HCT116 (cell line): Measurements from ENCODE around the gene GPA33. TPM values are rescaled to one million over a fixed set of nuclear protein-coding genes. Genes with fewer than 3 reads are reported as not detected.

Experiments used
- ATAC-seq: fragments of 200-7000 bp; cut with Tn5 transposase; 2 replicates; pipeline ENCODE4 v1.9.1; 2020; ENCODE audit warnings: mild to moderate bottlenecking, moderate library complexity
- BruUV-seq: library from RNA; stranded (reverse); fragments of 400-500 nt; replicated peaks from 2 replicates; lab custom pipeline; 2021; lab: Mats Ljungman, UMichigan
- CTCF ChIA-PET: fragments of 300-600 bp; sonication (Branson Sonifier 250); formaldehyde crosslinking; loops from one replicate; lab custom pipeline; 2021; ENCODE audit warnings: antibody characterized with exemption; lab: Charles Lee
- POLR2A ChIA-PET: fragments of 300-600, 350-600 bp; sonication (Branson Sonifier 250); formaldehyde crosslinking; loops from one replicate; lab custom pipeline; 2021; ENCODE audit warnings: antibody characterized with exemption; lab: Charles Lee
- RAD21 ChIA-PET, 2 experiments: fragments of 300-600 bp; sonication (Branson Sonifier 250); formaldehyde crosslinking; loops; one replicate each; lab custom pipeline; 2023; ENCODE audit warnings: low total read pairs in 2 of 2; ENCODE audit not compliant: uncharacterized antibody in 2 of 2, unreplicated experiment in 2 of 2, low non-redundant PET in 1 of 2; lab: Charles Lee
- DNase-seq: peaks from one replicate; pipeline ENCODE4 v3.0.0-alpha.2; 2010; ENCODE audit warnings: low read depth, low spot score
- H2AFZ ChIP-seq: fragments of 200-600 bp; shearing (Covaris generic), sonication (generic); 2 replicates; pipeline ENCODE4 v1.6.1; 2017; ENCODE audit warnings: low read depth, mixed run types, mixed read lengths, antibody characterized with exemption, low read length; ENCODE audit not compliant: poor library complexity, severe bottlenecking
- H3K27ac ChIP-seq: 2 replicates; pipeline ENCODE4 v1.5.1; 2012; ENCODE audit warnings: low read depth, low read length
- H3K27me3 ChIP-seq: fragments of 200-600 bp; sonication (generic); 2 replicates; pipeline ENCODE4 v1.6.1; 2016; ENCODE audit warnings: mixed run types, low read length, mixed read lengths; ENCODE audit not compliant: insufficient read depth
- H3K36me3 ChIP-seq, 2 experiments: fragments of 200-500 bp in 1 of 2; fragments of 200-600 bp in 1 of 2; sonication (Bioruptor generic) in 1 of 2; sonication (generic) in 1 of 2; 2 replicates each; pipeline versions ENCODE4 v1.5.1 to v1.6.1; 2014 to 2016; ENCODE audit warnings: low read length in 2 of 2, inconsistent platforms in 1 of 2, mixed read lengths in 1 of 2, mixed run types in 1 of 2; ENCODE audit not compliant: insufficient read depth in 2 of 2, control insufficient read depth in 1 of 2
- H3K4me1 ChIP-seq, 2 experiments: fragments of 200-600 bp in 1 of 2; sonication (generic) in 1 of 2; 2 replicates each; pipeline versions ENCODE4 v1.5.1 to v1.6.1; 2012 to 2017; ENCODE audit warnings: low read length in 2 of 2, inconsistent platforms in 1 of 2, mild to moderate bottlenecking in 1 of 2, mixed read lengths in 1 of 2, mixed run types in 1 of 2, moderate library complexity in 1 of 2; ENCODE audit not compliant: insufficient read depth in 2 of 2, control insufficient read depth in 1 of 2
- H3K4me2 ChIP-seq: fragments of 200-600 bp; sonication (generic); 2 replicates; pipeline ENCODE4 v1.6.1; 2017; ENCODE audit warnings: mixed run types, low read length, mixed read lengths
- H3K4me3 ChIP-seq, 2 experiments: fragments of 200-600 bp in 1 of 2; sonication (generic) in 1 of 2; replicated peaks in 1 of 2; 2 replicates each; pipeline ENCODE4 v1.5.1; 2011 to 2016; ENCODE audit warnings: low read length in 2 of 2, control low read depth in 1 of 2, low read depth in 1 of 2, mild to moderate bottlenecking in 1 of 2, mixed read lengths in 1 of 2, mixed run types in 1 of 2
- H3K79me2 ChIP-seq: fragments of 200-600 bp; sonication (generic); 2 replicates; pipeline ENCODE4 v1.6.1; 2017; ENCODE audit warnings: mild to moderate bottlenecking, mixed run types, low read length, moderate library complexity, mixed read lengths; ENCODE audit not compliant: insufficient read depth
- H3K9ac ChIP-seq: fragments of 200-600 bp; sonication (generic); 2 replicates; pipeline ENCODE4 v1.6.1; 2016; ENCODE audit warnings: low read length, mixed read lengths
- H3K9me2 ChIP-seq: fragments of 200-600 bp; sonication (generic), shearing (Covaris generic); 2 replicates; pipeline ENCODE4 v1.6.1; 2017; ENCODE audit warnings: mixed run types, mild to moderate bottlenecking, moderate library complexity; ENCODE audit not compliant: insufficient read depth
- H3K9me3 ChIP-seq, 2 experiments: fragments of 200-500 bp in 1 of 2; fragments of 200-600 bp in 1 of 2; sonication (Bioruptor generic) in 1 of 2; sonication (generic) in 1 of 2; 2 replicates each; pipeline ENCODE4 v1.6.1; 2014 to 2017; ENCODE audit warnings: low read length in 2 of 2, mixed read lengths in 2 of 2, inconsistent platforms in 1 of 2, low read depth in 1 of 2, mild to moderate bottlenecking in 1 of 2, mixed run types in 1 of 2, moderate library complexity in 1 of 2; ENCODE audit not compliant: control insufficient read depth in 1 of 2, insufficient read depth in 1 of 2
- H4K20me1 ChIP-seq: fragments of 200-600 bp; sonication (generic), shearing (Covaris generic); 2 replicates; pipeline ENCODE4 v1.6.1; 2017; ENCODE audit warnings: mixed run types, mild to moderate bottlenecking, moderate library complexity; ENCODE audit not compliant: insufficient read depth
- CTCF ChIP-seq, 3 experiments: fragments of 200-600 bp in 1 of 3; sonication (generic) in 1 of 3; IDR thresholded peaks in 2 of 3; conservative IDR thresholded peaks in 1 of 3; 2 replicates each; pipeline ENCODE4 v1.5.1; 2012 to 2017; ENCODE audit warnings: low read depth in 2 of 3, low read length in 2 of 3, antibody characterized with exemption in 1 of 3, borderline replicate concordance in 1 of 3, control low read depth in 1 of 3, mild to moderate bottlenecking in 1 of 3, mixed read lengths in 1 of 3, mixed run types in 1 of 3, moderate library complexity in 1 of 3; ENCODE audit not compliant: insufficient read depth in 1 of 3
- REST ChIP-seq: IDR thresholded peaks from 2 replicates; pipeline ENCODE4 v1.6.1; 2012; ENCODE audit warnings: low read depth
- SIN3A ChIP-seq: IDR thresholded peaks from 2 replicates; pipeline ENCODE4 v1.6.1; 2012; ENCODE audit warnings: low read depth
- ZNF274 ChIP-seq: fragments of 200-500 bp; sonication (Bioruptor generic); IDR thresholded peaks from 2 replicates; pipeline ENCODE4 v1.6.1; 2014; ENCODE audit warnings: mild to moderate bottlenecking, low read depth, low read length, inconsistent platforms
- intact Hi-C: fragments of 100-400 bp; cut with micrococcal nuclease; formaldehyde crosslinking; loops from 2 replicates; pipeline ENCODE4 v1.10.0; 2022
- total RNA-seq: library from RNA; stranded (reverse); gene quantifications from one replicate; pipeline ENCODE4 v1.2.1, GENCODE V29; 2021; ENCODE audit not compliant: unreplicated experiment
- TF ChIP-seq, protein P1 (sequence below): IDR thresholded peaks from 2 replicates; pipeline ENCODE4 v1.6.1; 2012

Gene GPA33
- total RNA-seq, 1 experiment from 2014 or later: 0.22 TPM

- Histone ChIP-seq H3K27me3 (no peaks in the 10 kb centered on the region), H3K4me1 (peaks cover 3 to 22% of the 10 kb centered on the region in 2 experiments; a peak in 3 of 4 replicates), H3K27ac (no peak overlapping the region), H3K36me3 (no peaks in the 10 kb centered on the region), H3K4me3 (no peak overlapping the region), H2AFZ (no peak overlapping the region), H3K79me2 (no peaks in the 10 kb centered on the region), H3K9me2 (no peaks in the 10 kb centered on the region), H3K9me3 (no peaks in the 10 kb centered on the region), H3K4me2 (no peak overlapping the region), H3K9ac (no peak overlapping the region), H4K20me1 (no peaks in the 10 kb centered on the region)
- intact Hi-C loops: no loop called here
- ChIA-PET CTCF (interaction anchor here (1.0 to 8.4 kb wide), 2 partner anchors 150 to 479 kb away, joined by 3 to 324 read pairs; no protein-coding TSS in a partner anchor), POLR2A (interaction anchor here (1.3 to 1.7 kb wide), 2 partner anchors 151 to 386 kb away, joined by 3 to 6 read pairs; no protein-coding TSS in a partner anchor), RAD21 (interaction anchor here (3.6 to 4.5 kb wide), 2 partner anchors 151 kb away, joined by 44 to 69 read pairs; no protein-coding TSS in a partner anchor)
- BruUV-seq: no TSS peak
- ATAC-seq: no peak
- TF ChIP-seq ZNF274: no peak
- TF ChIP-seq SIN3A: no peak
- TF ChIP-seq CTCF (IDR thresholded peaks at IDR 0.05 in 2 of 3, conservative IDR thresholded peaks at IDR 0.05 in 1 of 3; ENCODE audit: borderline replicate concordance in 1 of 3, insufficient read depth in 1 of 3, low read depth in 2 of 3, low read length in 2 of 3): no peak
- TF ChIP-seq REST: no peak
- TF ChIP-seq, protein P1, sequence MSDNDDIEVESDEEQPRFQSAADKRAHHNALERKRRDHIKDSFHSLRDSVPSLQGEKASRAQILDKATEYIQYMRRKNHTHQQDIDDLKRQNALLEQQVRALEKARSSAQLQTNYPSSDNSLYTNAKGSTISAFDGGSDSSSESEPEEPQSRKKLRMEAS: no peak
- no peak for DNase-seq
Measured at GRCh38 chr1:167061073-167061464, 29.1 kb downstream of the GPA33 start.
